DND-41 (cell line): ENCODE results near the gene MBOAT1.

Source experiments
- EZH2 ChIP-seq: IDR thresholded peaks from 3 replicates; pipeline ENCODE4 v1.6.1; 2012; ENCODE audit warnings: borderline replicate concordance, low read depth, mild to moderate bottlenecking, moderate library complexity, low read length, inconsistent platforms; ENCODE audit not compliant: severe bottlenecking
- TF ChIP-seq, protein P1 (sequence below): IDR thresholded peaks from 2 replicates; pipeline ENCODE4 v1.5.1; 2012; ENCODE audit warnings: borderline replicate concordance, low read length, moderate library complexity, mild to moderate bottlenecking; ENCODE audit not compliant: poor library complexity, severe bottlenecking; ENCODE audit errors: extremely low read depth

GRCh38 chr6:20102397-20103073 is 109.7 kb downstream of the MBOAT1 start:
- TF ChIP-seq, protein P1, sequence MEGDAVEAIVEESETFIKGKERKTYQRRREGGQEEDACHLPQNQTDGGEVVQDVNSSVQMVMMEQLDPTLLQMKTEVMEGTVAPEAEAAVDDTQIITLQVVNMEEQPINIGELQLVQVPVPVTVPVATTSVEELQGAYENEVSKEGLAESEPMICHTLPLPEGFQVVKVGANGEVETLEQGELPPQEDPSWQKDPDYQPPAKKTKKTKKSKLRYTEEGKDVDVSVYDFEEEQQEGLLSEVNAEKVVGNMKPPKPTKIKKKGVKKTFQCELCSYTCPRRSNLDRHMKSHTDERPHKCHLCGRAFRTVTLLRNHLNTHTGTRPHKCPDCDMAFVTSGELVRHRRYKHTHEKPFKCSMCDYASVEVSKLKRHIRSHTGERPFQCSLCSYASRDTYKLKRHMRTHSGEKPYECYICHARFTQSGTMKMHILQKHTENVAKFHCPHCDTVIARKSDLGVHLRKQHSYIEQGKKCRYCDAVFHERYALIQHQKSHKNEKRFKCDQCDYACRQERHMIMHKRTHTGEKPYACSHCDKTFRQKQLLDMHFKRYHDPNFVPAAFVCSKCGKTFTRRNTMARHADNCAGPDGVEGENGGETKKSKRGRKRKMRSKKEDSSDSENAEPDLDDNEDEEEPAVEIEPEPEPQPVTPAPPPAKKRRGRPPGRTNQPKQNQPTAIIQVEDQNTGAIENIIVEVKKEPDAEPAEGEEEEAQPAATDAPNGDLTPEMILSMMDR = no peak
- no peak for TF ChIP-seq EZH2
